Left cardiac atrium (tissue), 4 donors: ENCODE results near the gene SEC24D. TPM values are rescaled to one million over a fixed set of nuclear protein-coding genes. Genes with fewer than 3 reads are reported as not detected.
"Not testable (repeated sequence)": the region's sequence is repeated elsewhere in the genome, so short reads cannot be mapped to it uniquely, and the experiment has no call there.

Source experiments
- ATAC-seq, 2 donors: fragments of 200-7000 bp; cut with Tn5 transposase; one replicate each; pipeline ENCODE4 v1.9.1; 2020; ENCODE audit warnings: mild to moderate bottlenecking in 2 of 2, moderate library complexity in 2 of 2
- DNase-seq: peaks from one replicate; pipeline ENCODE4 v3.0.0-alpha.2; 2020
- intact Hi-C, 2 donors: fragments of 100-400 bp; cut with DNase I; formaldehyde crosslinking; loops; one replicate each; pipeline versions ENCODE4 v1.14.1 to v1.15.1; 2022 to 2023
- long read RNA-seq: library from polyadenylated mRNA; unstranded; transcript quantifications from one replicate; pipeline ENCODE4 v2.0.0, GENCODE V29; 2021
- total RNA-seq, 2 donors: library from RNA; stranded (reverse); fragmentation: NEBNext Ultra II Directional; extraction: Animal tissue kit (Norgen Biotek cat#: 25700); gene quantifications; one replicate each; pipeline ENCODE4 v1.2.1, GENCODE V29; 2021
- donor health status: DM: no; HTN: yes; CAD: no.
- donor health status: DM: no; HTN: yes; CAD: no; lungs with severe emphysema.
- donor health status: DM: yes; HTN: yes; CAD: no.
- donor health status: Dilated cardiomyopathy.

The SEC24D gene, protein sequence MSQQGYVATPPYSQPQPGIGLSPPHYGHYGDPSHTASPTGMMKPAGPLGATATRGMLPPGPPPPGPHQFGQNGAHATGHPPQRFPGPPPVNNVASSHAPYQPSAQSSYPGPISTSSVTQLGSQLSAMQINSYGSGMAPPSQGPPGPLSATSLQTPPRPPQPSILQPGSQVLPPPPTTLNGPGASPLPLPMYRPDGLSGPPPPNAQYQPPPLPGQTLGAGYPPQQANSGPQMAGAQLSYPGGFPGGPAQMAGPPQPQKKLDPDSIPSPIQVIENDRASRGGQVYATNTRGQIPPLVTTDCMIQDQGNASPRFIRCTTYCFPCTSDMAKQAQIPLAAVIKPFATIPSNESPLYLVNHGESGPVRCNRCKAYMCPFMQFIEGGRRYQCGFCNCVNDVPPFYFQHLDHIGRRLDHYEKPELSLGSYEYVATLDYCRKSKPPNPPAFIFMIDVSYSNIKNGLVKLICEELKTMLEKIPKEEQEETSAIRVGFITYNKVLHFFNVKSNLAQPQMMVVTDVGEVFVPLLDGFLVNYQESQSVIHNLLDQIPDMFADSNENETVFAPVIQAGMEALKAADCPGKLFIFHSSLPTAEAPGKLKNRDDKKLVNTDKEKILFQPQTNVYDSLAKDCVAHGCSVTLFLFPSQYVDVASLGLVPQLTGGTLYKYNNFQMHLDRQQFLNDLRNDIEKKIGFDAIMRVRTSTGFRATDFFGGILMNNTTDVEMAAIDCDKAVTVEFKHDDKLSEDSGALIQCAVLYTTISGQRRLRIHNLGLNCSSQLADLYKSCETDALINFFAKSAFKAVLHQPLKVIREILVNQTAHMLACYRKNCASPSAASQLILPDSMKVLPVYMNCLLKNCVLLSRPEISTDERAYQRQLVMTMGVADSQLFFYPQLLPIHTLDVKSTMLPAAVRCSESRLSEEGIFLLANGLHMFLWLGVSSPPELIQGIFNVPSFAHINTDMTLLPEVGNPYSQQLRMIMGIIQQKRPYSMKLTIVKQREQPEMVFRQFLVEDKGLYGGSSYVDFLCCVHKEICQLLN
- total RNA-seq: 10 to 100 TPM; 23.6 to 42.7 TPM
- long read RNA-seq, full-length matches to known transcripts: 7 of 16 reads
- long read RNA-seq, partial matches to known transcripts: 7 of 16 reads
- long read RNA-seq, other reads (novel, unspliced or antisense): 2 of 16 reads

DNA sequence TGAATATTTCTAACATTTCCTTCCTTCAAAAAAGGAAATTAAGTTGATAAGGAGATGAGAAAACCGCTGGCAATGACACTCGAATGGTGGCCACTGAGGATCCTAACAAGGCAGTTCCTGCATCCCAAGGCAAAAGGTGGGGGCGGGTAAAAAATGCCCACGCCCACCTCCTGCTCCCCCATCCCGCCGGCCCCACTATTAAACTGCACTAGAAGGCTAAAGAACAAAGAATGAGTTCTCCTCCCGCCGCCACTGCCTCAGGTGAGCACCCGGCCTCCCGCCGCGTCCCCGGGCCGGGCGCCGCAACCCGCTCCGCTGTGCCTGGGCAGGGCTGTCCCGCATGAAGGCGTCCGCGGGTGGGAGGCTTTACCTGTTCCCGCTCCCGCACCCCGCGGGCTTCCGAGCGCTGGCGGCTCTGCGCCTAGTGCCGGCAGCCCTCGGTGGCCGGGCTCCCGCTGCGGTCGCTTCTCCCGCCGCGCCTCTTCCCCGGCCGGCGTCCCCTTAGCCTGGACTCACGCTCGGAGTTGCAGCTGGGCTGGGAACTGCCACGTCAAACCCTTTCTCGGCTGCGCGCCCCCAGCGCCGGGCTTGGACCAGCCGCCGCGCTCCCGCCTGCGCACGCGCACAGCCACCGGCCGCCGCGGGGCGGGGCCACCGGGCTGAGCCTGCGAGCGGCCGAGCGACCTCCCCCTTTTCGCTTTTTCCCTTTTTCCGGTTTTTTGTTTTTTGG is at the start of gene SEC24D:
Gene SEC24D, minus strand, starts transcription at position 556 of the 730 bp plus-strand sequence. CDS start 2,430 bp downstream, outside the sequence.
- DNase-seq (peak; percentile 92), ATAC-seq (peak; percentile 96)
- intact Hi-C loops: no loop called here

DNA sequence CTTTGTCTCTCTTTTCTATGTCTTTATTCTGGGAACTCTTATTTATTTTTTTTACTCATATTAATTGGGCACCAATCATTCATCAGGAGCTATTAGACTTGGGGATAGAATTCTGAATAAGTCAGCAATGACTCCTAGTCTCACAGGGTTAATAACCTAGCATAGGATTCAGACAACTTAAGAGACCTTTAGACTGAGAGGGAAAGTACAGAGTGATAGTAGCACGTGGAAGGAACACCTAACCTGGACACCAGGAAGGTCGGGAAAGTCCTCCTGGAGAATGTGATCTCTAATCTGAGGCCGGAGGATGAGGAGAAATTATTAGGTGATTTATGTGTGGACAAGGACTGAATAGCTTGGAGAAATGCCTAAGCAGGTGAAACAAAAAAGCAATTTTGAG is 48.8 kb upstream of the SEC24D start:
- intact Hi-C loops: loop anchor here (5.0 to 10.0 kb wide), 3 partner anchors 83 to 112 kb away; no protein-coding TSS in a partner anchor
- DNase-seq (no peak), ATAC-seq (no peak)

DNA sequence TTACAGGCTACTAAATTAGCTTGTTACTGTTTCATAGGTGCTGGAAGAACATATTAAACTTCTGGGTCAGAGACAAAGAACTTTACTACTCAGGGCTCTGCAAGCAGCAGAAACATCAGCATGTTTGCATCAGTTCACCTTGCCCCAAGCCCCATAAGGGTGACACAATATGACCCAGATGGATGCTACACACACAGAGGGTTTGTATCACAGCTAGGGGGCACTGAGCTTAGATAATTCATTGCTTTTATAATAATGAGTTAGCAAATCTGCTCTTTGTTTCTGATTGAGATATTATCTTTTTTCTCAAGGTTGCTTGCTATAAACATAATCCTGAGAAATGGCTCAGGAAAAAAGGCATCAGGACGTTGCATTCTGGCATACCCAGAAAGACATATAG is 47.9 kb upstream of the SEC24D start:
- intact Hi-C loops: loop anchor here in 1 of 2 donors (10.0 kb wide), 1 partner anchor 109 kb away; no protein-coding TSS in a partner anchor
- no peak for ATAC-seq
- DNase-seq: no peak

DNA sequence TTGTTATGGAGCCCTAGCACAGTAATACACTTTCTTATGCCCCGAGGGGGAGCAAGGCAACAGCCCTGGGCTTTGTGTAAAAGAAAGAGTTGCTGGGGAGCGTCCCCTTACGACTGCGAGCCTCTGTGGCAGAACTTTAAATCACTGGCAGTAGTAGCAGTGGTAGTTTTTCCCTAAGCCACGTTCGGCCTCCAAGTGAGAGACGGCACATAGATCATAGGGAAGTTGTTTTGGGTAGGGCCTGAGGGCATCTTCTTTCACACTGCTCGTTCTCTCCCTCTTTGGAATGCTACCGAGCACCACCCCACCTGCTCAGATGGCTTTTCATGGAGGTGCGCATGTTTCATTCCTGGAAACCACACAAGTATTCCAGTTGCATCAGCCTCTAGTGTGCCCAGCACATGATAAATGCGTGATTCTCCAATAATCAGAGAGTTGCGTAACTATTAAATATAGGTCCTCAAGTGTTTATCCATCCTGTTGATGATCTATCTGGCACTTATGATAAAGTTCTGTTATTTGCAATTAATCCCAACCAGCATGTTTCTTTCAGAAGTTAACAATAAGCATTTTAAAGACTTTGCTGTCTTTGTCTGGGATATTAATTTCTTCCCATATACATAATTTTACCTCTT is 45.7 kb upstream of the SEC24D start:
- DNase-seq (no peak), ATAC-seq (no peak)
- intact Hi-C loops: loop anchor here in 1 of 2 donors (10.0 kb wide), 1 partner anchor 107 kb away; no protein-coding TSS in a partner anchor

DNA sequence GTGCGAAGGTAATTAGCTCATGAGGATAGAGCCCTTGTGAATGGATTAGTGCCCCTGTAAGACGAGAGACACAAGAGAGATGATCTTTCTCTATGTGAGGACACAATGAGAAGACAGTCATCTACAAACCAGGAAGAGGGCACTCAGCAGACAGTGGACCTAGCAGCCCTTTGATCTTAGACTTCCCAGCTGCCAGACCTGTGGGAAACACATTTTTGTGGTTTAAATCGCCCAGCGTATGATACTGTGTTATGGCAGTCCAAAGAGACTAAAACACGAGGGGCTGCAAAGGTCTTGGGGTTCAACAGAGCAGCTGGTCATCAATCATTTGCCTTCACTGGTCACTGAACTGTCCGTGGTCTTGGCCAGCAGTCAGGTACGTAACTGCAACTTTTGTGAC is 43.5 kb upstream of the SEC24D start:
- DNase-seq (no peak), ATAC-seq (no peak)
- intact Hi-C loops: no loop called here

DNA sequence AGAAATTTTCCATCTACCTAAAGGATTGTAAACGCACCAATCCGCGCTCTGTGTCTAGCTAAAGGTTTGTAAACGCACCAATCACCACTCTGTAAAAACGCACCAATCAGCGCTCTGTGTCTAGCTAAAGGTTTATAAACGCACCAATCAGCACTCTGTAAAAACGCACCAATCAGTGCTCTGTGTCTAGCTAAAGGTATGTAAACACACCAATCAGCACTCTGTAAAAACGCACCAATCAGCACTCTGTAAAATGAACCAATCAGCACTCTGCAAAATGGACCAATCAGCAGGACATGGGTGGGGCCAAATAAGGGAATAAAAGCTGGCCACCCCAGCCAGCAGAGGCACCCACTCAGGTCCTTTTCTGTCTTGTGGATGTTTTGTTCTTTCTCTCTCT is 42.6 kb upstream of the SEC24D start:
- intact Hi-C loops, DNase-seq, ATAC-seq: not testable (repeated sequence)

DNA sequence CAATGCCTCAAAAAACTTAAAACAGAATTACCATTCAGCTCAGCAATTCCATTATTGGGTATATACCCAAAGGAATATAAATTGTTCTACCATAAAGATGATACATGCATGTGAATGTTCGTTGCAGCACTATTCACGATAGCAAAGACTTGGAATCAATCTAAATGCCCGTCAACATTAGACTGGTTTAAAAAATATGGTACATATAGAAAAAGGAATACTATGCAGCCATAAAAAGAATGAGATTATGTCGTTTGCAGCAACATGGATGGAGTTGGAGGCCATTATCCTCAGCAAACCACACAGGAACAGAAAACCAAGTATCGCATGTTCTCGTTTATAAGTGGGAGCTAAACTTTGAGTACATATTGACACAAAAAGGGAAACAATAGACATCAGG is 41.9 kb upstream of the SEC24D start:
- DNase-seq (no peak), ATAC-seq (no peak)
- intact Hi-C loops: no loop called here

DNA sequence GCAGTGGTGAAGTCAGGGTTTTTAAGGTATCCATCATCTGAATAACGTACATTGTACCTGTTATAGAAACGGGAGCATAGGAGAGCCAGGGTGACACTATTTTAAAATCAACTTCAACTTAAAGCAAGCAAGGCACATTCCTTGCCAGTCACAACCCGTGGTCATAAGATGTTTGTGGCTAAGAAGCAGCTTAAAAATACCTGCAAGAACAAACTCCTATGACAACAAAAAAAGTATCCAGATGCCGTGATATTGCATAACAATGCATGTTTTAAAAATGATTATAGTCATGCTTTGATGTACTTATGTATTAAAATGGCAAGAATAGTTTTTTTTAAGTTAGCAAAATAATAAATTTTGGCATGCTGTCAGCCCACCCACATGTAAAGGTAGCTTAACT is 36.3 kb upstream of the SEC24D start:
- ATAC-seq (no peak), DNase-seq (no peak)
- intact Hi-C loops: no loop called here

DNA sequence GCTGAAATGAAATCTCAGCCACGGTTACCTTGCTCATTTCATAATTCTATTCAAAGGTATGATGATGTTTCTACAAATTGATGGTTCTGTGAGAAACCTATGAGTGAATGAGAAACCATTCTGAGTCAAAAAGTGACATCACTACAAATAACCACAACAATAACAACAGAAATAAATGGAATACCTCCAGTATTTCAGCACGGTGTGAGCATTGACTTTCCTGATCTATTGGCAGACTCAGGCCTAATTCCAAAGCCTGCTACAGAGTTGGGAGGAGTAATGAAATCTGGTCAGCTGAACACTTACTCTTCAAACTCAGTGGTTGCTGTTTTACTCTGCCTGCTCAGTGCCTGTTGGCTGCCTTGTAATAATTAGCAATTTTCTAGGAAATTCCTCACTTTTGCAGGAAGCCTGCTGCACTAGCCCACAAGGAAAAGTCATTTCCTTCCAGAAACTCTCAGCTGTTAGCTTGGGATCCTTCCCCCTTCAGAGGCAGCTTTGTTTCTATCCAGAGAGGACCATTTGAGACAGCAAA is 33.9 kb upstream of the SEC24D start:
- DNase-seq (no peak), ATAC-seq (peak; percentile 21 to 34)
- intact Hi-C loops: no loop called here

DNA sequence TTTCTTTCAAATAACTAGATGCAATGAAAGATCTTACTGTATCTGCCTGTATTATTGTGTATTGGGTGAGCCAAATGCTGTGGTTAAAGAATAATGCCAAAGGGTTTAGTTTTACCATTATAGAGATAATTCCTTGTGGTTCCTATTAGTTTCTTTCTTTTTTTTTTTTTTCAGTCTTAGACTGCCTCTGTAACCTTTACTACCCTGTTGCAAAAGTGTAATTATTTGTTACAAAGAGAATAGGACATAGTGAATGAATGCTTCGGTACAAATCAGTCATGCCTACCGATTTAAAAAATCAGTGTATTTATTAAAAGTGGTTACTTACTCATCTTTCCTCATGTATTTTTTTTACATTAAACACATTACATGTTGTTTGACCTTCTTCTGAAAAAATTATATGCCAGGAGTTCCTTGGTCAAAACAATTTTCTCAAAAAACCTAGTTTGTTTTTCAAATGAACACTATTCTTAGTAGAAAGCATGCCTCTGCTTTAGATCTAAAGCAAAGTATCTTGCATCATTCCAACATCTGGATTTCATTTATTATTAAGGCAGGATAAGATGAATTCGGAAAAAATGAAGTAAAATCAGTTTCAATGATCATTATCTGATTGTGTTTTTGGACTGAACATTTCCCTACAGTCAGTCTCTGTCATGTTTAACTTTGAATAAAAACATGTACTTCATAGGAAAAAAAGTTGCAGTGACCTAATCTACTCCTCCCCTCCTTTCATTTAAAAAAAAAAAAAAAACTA is 31.6 kb upstream of the SEC24D start:
- no peak for DNase-seq
- intact Hi-C loops: no loop called here
- no peak for ATAC-seq

DNA sequence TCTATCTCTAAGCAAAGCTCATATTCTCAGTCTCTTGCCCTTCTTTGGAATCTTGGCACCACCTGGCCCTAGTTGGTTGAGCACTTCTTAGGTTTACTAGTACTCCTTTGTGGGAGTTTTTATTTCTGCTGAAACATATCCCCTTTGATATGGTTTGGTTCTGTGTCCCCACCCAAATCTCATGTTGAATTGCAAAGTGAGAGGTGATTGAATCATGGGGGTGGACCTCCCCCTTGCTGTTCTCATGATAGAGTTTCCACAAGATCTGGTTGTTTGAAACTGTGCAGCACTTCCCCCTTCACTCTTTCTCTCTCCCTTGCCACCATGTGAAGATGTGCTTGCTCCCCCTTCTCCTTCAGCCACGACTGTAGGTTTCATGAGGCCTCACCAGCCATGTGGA is 30.5 kb upstream of the SEC24D start:
- no peak for ATAC-seq
- no peak for DNase-seq
- intact Hi-C loops: no loop called here

DNA sequence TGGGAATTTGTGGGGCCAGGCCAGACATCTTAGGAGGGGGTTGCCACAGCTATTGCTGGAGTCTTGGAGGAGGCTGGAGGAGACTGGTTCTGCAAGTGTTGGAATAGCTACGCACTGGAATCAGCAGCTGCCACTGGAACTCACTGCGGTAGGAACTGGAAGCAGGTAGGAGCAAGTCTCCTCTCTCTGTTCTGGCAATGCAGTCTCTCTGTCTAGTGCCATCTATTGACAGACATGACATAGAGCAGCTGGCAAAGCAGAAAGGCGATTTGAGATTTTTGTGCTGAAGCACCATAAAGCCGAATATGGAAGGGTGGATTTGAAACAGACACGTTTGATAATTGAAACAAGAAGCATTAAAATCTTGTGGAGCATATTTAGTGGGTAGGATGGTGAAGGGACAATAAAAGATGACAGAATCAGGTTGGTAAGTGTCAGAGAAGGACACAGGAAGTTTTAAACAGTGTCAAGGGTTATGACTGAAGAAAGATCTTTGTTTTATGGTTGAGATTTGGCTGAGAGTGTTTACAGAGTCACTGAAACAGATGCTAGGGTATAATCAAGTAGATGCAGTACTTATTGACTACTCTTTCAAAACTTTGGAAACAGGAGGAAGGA is 29.3 kb upstream of the SEC24D start:
- DNase-seq (no peak), ATAC-seq (peak; percentile 86)
- intact Hi-C loops: no loop called here

DNA sequence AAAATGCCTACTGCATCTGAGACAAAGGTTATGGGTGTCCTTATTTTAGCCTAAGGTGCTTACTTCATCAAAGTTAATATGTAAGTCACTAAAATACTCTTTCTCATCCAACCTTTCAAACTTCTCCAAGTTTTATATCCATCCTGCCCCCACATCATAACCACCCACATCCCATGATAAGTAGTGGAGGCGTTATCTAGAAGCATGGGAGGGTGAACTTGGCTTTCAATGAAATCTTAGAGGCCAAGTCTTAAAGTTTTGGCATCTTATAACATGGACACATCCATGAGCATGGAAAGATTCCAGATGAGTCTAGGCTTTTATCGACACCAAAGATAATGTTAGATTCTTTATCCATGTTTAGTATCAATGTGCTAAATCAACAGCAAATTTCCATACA is 22.9 kb upstream of the SEC24D start:
- DNase-seq: no peak
- intact Hi-C loops: no loop called here
- ATAC-seq: peak in 1 of 2 donors; percentile 63

DNA sequence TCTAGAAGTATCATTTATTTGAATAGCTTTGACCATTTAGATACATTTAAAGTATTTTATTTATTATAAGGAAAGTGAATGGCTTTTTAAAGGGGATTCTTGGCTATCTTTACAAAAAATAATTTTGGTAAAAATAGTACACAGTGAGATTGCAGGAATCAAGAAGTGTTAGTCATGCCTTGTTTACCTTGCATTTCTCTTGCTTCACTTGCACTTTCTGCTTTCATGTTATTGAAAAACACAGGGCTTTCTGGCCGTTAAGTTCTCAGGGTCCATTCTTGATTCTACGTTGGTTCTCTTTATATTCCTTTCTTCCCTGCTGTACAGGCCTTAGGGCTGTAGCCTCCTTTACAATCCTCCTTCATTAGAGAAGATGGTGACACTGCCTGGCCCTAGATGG is 21.8 kb upstream of the SEC24D start:
- ATAC-seq: no peak
- intact Hi-C loops: no loop called here
- DNase-seq: no peak

DNA sequence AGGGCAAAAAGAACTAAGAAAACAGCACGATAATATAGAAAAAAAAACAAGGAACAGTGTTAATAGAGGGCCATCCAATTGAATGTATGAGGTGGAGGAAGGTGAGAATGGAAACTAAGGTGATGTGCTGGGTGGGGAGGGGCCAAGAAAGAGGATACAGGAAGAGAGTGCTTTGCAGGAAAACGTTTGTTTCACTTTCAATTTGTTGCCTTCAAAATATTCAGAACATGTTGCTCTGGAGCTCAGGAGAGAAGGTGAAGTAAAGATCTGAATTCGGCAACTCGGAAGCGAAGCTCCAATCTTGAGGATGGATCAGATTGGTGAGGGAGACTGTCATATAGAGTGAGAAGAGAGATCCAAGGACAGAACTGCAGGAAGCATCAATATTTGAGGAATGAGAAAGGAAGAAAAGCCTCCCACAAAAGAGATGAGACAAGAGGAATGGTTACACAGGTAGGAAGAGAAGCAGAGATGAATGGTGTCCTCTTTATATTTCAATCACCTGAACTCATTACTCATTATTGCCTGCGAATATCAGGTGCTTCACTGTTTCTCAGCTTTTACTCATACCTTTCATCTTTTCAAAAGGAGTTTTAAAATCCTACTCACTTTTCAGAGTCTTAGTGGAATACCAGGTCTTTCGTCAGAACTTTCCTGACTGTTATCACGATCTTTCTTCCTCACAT is 14.7 kb upstream of the SEC24D start:
- intact Hi-C loops: no loop called here
- ATAC-seq: peak in 1 of 2 donors; percentile 87
- DNase-seq: no peak

DNA sequence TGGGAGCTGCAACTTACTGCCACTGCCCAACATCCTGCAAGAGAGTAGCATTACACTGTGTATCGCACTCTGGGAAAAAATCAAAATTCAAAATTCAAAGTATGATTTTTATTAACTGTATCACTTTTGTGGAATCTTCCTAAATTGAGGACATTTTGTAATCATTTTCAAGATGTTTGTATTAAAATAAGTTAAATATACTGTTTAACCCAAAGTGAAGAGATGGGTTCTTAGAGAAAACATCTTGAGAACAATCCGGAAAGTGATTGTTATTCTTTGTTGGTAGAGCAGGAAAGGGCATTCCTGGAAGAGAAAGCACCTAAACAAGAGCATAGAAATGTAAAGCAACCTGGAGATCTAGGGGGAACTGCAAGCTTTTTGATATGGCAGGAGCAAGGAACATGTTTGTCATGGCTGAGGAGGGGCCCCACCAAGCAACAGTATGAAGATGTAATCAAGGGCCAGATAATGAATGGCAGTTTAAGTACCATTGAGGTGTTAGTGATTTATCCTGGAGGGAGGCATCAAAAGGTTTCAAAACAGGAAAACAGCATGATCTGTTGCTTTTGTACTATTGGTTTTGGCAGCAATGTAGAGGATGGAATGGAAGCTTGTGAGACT is 14.1 kb upstream of the SEC24D start:
- DNase-seq (no peak), ATAC-seq (no peak)
- intact Hi-C loops: no loop called here
